ENCODE measurements around the gene TSSK1B.

DNA sequence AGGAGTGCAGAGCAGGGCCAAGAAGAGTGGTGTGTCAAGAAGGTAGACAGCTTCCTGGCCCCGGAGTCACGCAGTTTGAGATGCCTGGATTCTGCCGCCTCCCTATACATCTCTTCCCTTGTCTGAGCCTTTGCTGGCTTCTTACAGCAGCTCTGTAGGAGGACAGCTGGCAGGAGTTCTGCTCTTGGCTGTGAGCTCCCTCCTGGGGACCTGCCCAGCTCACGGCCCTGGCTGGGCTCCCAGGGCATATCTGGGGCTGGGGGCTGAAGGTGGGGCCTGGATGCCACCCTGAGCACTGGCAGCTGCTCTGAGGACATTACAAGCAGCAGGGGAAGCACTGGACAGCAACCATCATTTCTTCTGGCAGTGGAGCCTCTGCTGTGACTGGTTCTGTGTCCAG, 786 bp upstream of the TSSK1B start:
- TF ChIP-seq, protein P1, sequence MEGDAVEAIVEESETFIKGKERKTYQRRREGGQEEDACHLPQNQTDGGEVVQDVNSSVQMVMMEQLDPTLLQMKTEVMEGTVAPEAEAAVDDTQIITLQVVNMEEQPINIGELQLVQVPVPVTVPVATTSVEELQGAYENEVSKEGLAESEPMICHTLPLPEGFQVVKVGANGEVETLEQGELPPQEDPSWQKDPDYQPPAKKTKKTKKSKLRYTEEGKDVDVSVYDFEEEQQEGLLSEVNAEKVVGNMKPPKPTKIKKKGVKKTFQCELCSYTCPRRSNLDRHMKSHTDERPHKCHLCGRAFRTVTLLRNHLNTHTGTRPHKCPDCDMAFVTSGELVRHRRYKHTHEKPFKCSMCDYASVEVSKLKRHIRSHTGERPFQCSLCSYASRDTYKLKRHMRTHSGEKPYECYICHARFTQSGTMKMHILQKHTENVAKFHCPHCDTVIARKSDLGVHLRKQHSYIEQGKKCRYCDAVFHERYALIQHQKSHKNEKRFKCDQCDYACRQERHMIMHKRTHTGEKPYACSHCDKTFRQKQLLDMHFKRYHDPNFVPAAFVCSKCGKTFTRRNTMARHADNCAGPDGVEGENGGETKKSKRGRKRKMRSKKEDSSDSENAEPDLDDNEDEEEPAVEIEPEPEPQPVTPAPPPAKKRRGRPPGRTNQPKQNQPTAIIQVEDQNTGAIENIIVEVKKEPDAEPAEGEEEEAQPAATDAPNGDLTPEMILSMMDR (IDR thresholded peaks at IDR 0.05): no peak
- TF ChIP-seq POLR2AphosphoS5 (IDR thresholded peaks at IDR 0.05): no peak
- TF ChIP-seq EP300 (IDR thresholded peaks at IDR 0.05; ENCODE audit: low read depth): no peak
- no peak for TF ChIP-seq POLR2A (IDR thresholded peaks at IDR 0.05)

Measured in transverse colon (tissue), 4 donors.